Glutamatergic neuron (in vitro differentiated cells): ENCODE results near the gene TRPC4AP. TPM values are rescaled to one million over a fixed set of nuclear protein-coding genes. Genes with fewer than 3 reads are reported as not detected.

ENCODE experiments used
- DNase-seq: peaks from one replicate; pipeline ENCODE4 v3.0.0; 2022
- H3K27ac Mint-ChIP-seq: one replicate; pipeline ENCODE4 v1.8.0; 2020; ENCODE audit warnings: mild to moderate bottlenecking, mixed read lengths, inconsistent platforms; ENCODE audit not compliant: unreplicated experiment
- H3K27me3 Mint-ChIP-seq: one replicate; pipeline ENCODE4 v1.8.0; 2020; ENCODE audit warnings: mild to moderate bottlenecking, moderate library complexity, mixed read lengths, inconsistent platforms; ENCODE audit not compliant: unreplicated experiment
- H3K36me3 Mint-ChIP-seq: one replicate; pipeline ENCODE4 v1.8.0; 2020; ENCODE audit warnings: mild to moderate bottlenecking, mixed read lengths, inconsistent platforms; ENCODE audit not compliant: unreplicated experiment
- H3K4me1 Mint-ChIP-seq: one replicate; pipeline ENCODE4 v1.8.0; 2020; ENCODE audit warnings: mild to moderate bottlenecking, low read depth, mixed read lengths, inconsistent platforms; ENCODE audit not compliant: unreplicated experiment
- H3K4me3 Mint-ChIP-seq: one replicate; pipeline ENCODE4 v1.8.0; 2020; ENCODE audit warnings: mild to moderate bottlenecking, mixed read lengths, inconsistent platforms; ENCODE audit not compliant: unreplicated experiment
- H3K9me3 Mint-ChIP-seq: one replicate; pipeline ENCODE4 v1.8.0; 2020; ENCODE audit warnings: mild to moderate bottlenecking, moderate library complexity, mixed read lengths, inconsistent platforms; ENCODE audit not compliant: unreplicated experiment
- total RNA-seq: library from RNA; stranded (reverse); fragmentation: NEBNext Ultra II Directional; extraction: Animal tissue kit (Norgen Biotek cat#: 25700); gene quantifications from one replicate; pipeline ENCODE4 v1.2.1, GENCODE V29; 2021; ENCODE audit not compliant: unreplicated experiment
- TF ChIP-seq, protein P1 (sequence below): fragments of 200-600 bp; sonication (generic); IDR thresholded peaks from one replicate; pipeline ENCODE4 v1.5.0; 2021; ENCODE audit not compliant: partially characterized antibody, unreplicated experiment

TRPC4AP gene
- total RNA-seq, 1 donor from 2014 or later: 67.5 TPM

DNA sequence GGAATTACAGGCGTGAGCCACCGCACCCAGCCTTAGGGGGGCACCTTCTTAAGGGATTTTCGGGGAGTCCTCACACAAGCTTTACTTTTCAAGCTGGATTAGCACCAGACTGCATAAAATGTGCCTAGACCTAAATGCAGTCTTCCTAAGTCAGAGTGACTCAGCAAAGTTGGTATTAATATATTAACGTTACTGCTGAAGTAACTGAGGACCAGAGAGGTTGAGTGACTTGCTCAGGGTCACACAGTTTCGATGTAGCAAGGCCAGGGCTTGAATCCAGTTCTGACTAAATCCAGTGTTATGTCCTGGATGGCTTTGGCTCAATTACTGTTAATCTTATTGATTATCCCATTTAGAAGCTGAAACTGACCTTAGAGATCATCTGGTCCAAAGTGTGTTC lies 41.1 kb upstream of the TRPC4AP start:
- no peaks in the 10 kb centered on the region for H3K4me1 Mint-ChIP-seq
- no peaks in the 10 kb centered on the region for H3K36me3 Mint-ChIP-seq
- TF ChIP-seq, protein P1, sequence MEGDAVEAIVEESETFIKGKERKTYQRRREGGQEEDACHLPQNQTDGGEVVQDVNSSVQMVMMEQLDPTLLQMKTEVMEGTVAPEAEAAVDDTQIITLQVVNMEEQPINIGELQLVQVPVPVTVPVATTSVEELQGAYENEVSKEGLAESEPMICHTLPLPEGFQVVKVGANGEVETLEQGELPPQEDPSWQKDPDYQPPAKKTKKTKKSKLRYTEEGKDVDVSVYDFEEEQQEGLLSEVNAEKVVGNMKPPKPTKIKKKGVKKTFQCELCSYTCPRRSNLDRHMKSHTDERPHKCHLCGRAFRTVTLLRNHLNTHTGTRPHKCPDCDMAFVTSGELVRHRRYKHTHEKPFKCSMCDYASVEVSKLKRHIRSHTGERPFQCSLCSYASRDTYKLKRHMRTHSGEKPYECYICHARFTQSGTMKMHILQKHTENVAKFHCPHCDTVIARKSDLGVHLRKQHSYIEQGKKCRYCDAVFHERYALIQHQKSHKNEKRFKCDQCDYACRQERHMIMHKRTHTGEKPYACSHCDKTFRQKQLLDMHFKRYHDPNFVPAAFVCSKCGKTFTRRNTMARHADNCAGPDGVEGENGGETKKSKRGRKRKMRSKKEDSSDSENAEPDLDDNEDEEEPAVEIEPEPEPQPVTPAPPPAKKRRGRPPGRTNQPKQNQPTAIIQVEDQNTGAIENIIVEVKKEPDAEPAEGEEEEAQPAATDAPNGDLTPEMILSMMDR: no peak
- no peaks in the 10 kb centered on the region for H3K9me3 Mint-ChIP-seq
- H3K4me3 Mint-ChIP-seq: no peak overlapping the region
- H3K27ac Mint-ChIP-seq: no peak overlapping the region
- peaks cover 2% of the 10 kb centered on the region for H3K27me3 Mint-ChIP-seq
- no peak for DNase-seq

DNA sequence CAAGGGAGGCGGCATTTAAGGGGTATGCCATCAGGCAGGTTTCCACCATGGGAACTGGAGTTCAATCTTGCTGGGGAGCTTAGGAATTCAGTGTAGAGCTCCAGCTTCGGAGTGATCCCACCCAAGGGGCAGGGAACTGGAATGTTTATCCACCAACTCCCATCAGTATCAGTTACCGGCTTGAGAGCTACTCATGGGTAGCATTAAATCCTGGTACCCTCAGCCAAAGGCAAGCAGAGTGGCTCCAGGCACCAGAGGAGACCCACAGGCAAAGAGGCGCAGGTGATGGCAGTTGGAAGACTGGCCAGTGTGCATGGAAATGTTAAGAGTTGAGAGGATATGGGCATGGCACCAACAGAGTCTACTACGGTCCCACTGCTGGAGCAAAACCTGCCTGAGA lies 40.4 kb upstream of the TRPC4AP start:
- H3K27me3 Mint-ChIP-seq: peaks cover 2% of the 10 kb centered on the region
- no peak overlapping the region for H3K4me3 Mint-ChIP-seq
- H3K4me1 Mint-ChIP-seq: no peaks in the 10 kb centered on the region
- no peaks in the 10 kb centered on the region for H3K9me3 Mint-ChIP-seq
- DNase-seq: no peak
- H3K27ac Mint-ChIP-seq: no peak overlapping the region
- TF ChIP-seq, protein P1: no peak
- H3K36me3 Mint-ChIP-seq: no peaks in the 10 kb centered on the region

DNA sequence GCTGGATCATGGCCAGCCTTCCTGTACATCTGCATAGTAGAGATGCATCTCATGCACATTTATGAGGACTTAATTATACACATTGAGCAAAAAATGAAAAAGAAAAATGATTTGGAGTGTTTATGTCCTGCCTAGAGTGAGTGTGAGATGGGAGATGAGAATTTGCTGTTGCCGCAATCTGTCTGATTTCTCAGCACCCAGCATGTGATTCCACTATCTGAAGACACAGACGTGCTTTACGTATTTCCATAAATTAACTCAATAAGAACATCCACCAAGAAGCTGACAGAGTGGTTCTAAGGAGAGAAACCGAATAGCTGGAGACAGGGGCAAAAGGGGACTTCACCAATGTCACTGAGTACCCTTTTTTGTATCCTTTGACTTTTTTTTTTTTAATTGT lies 39.3 kb upstream of the TRPC4AP start:
- no peak overlapping the region for H3K27ac Mint-ChIP-seq

DNA sequence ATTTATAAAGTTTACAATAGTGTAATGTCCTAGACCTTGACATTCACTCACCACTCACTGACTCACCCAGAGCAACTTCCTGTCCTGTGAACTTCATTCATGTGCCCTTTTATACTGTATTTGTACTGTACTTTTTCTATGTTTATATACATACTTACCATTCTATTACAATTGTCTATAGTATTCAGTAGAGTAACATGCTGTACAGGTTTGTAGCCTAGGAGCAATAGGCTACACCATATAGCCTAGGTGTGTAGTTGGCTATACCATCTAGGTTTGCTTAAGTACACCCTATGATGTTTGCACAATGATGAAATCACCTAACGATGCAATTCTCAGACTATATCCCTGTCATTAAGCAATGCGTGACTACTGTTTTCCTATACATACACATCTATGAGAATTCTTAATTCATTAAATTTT lies 37.1 kb upstream of the TRPC4AP start:
- TF ChIP-seq, protein P1: no peak
- Mint-ChIP-seq H3K36me3 (no peaks in the 10 kb centered on the region), H3K9me3 (peaks cover 2% of the 10 kb centered on the region), H3K4me1 (no peaks in the 10 kb centered on the region), H3K27ac (no peak overlapping the region), H3K27me3 (peaks cover 2% of the 10 kb centered on the region), H3K4me3 (no peak overlapping the region)
- no peak for DNase-seq

More for the DNA sequence above, 39.3 kb upstream of the TRPC4AP start:
- H3K27me3 Mint-ChIP-seq: peaks cover 2% of the 10 kb centered on the region
- DNase-seq: no peak
- no peaks in the 10 kb centered on the region for H3K36me3 Mint-ChIP-seq
- no peak overlapping the region for H3K4me3 Mint-ChIP-seq
- peaks cover 1% of the 10 kb centered on the region for H3K9me3 Mint-ChIP-seq
- H3K4me1 Mint-ChIP-seq: no peaks in the 10 kb centered on the region
- TF ChIP-seq, protein P1: no peak

DNA sequence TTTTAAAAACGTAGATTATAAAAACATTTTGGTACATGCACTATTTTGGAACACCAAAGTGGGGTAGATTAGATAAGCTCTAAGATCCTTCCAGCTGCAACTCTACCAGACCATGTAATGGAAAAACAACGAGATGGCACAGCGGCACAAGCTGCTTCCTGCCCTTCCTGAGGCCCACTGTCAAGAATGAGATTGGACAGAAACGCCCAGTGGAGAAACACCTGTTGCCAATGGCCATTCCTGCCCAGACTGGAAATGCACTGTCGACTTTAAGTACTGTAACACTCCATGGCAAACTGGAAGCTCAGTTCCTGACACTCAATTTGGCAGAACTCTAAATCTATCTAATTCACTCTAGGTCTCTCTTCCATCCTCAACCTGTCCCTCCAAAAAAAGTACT lies 33.1 kb upstream of the TRPC4AP start:
- TF ChIP-seq, protein P1: no peak
- Mint-ChIP-seq H3K36me3 (no peaks in the 10 kb centered on the region), H3K9me3 (peaks cover 2% of the 10 kb centered on the region), H3K27me3 (no peaks in the 10 kb centered on the region), H3K4me1 (no peaks in the 10 kb centered on the region), H3K27ac (no peak overlapping the region), H3K4me3 (no peak overlapping the region)
- no peak for DNase-seq
